Activated CD4-positive, alpha-beta T cell treated with anti-CD3 and anti-CD28 coated beads for 48 hours (primary cell): ENCODE measurements around the gene HSD3B7.
A peak's percentile ranks its signal among the peaks of the same experiment; 100 is the strongest.

Experiments used
- DNase-seq: peaks from one replicate; pipeline ENCODE4 v3.0.0-alpha.2; 2020

The HSD3B7 gene

DNA sequence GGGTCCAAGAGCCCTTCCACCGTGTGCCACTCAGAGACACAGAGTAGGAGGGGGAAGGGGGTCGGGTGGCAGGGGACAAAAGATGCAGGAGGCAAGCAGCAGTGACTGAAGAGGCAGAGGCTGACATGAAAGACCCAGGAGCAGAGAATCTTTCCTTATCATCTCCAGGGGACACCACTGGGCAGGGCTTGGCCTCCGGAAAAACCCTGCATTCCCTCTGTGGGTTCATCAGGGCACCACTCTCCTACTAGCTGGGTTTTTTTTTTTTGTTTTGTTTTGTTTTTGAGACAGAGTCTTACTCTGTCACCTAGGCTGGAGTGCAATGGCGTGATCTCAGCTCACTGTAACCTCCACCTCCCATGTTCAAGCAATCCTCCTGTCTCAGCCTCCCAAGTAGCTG is 46.3 kb downstream of the HSD3B7 start:
- no peak for DNase-seq

- DNase-seq, result peak; percentile 97
Measured at GRCh38 chr16:31032736-31033708, 48.0 kb downstream of the HSD3B7 start, which contains the start of gene STX4. TSS of gene STX4 (plus strand) at chr16:31033558. CDS start at chr16:31033806, 248 bp downstream.

- DNase-seq, result peak; percentile 92
Measured at GRCh38 chr16:31033709-31034492, 48.9 kb downstream of the HSD3B7 start.

DNA sequence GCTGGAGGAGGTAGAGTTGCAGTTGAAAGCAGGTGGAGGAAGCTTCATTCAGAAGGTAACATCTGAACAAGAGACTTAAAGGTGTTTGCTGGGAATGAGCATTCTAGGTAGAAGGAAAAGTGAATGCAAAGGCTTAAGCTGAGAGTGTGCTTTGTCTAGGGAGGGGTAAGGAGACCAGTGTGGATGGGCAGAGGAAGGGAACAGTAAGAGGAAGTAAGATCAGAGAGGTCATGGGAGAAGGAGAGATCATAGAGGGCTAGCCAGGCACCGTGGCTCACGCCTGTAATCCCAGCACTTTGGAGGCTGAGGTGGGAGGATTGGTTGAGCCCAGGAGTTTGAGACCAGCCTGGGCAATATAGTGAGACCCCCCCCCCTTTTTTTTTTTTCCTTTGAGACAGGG is 51.7 kb downstream of the HSD3B7 start:
- no peak for DNase-seq
